GM12874 (cell line): Measurements from ENCODE around the gene GSS.

Experiments
- CTCF ChIP-seq: IDR thresholded peaks from 2 replicates; pipeline ENCODE4 v1.5.1; 2011; ENCODE audit warnings: low read depth, mild to moderate bottlenecking, control low read depth, low read length, moderate library complexity; ENCODE audit not compliant: insufficient read depth

The GSS gene

GRCh38 chr20:34955231-34956040, at the start of gene GSS, which contains the start of gene MYH7B:
TSS of gene GSS (minus strand) at chr20:34955806. CDS start at chr20:34951852, 3,954 bp downstream.
TSS of gene MYH7B (plus strand) at chr20:34955868. CDS start at chr20:34978006, 22,138 bp downstream.
- peak; percentile 45 for TF ChIP-seq CTCF

DNA sequence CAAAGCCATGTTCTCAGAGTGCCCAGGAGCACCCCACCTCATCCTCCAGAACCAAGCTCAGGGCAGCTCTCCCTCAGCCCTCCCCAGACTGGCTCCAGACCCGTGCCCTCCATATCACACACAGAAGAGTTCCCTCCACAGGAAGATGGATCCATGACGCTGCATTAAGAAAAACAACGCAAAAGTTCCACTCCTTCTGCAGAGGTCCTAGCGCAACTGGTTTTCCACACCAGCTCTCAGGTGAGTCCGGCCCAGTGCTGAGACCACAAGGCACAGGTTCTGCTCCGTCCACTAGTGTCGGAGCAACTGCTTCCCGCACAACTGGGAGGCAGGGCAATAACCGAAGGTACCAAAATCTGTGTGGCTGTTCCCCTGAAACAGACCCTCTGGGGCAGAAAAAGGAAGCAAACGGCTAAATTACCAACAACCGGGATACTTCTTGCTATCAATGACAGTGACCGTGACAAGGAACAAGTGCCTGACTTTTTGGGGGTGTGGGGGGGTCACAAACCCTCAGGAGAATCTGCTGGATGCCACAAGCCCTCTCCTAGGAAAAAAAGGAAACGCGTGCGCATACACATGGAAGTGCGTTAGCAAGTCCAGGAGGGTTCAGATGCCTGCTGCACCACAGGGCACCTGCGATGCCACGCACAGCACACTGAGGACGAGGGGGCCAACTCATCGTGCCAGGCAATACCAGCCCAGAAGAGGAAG, 49.3 kb upstream of the GSS start:
- no peak for TF ChIP-seq CTCF

DNA sequence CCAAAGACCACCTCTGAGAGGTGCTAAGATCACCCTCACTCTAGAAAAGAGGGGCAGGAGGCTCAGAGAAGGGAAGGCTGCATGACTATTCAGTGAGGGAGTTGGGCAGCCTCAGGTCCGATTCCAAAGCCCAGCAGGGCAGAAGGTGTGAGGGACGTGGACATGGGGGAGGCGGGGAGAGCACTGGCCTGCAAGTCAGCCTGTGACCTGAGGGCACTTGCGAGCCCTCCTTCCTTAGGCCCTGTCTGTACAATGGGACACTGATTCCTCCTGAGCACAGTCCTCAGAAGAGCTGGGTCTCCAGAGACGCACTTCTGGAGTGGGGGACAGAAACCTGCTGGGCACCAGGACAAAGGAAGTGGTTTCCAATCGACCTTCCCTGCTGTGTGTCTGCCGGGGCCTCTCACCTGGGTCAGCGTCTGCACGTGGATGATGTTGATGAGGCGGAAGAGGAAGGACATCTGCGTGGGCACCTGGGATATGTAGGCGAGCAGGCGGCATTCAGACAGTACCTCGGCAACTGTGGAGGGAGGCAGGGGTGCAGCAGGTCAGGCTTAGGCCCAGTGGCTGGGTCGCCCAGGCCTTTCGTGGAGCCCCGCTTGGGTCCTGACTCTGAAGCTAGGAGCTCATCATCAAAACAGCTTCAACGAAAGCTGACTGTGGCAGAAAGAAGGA, 48.6 kb upstream of the GSS start:
- no peak for TF ChIP-seq CTCF

DNA sequence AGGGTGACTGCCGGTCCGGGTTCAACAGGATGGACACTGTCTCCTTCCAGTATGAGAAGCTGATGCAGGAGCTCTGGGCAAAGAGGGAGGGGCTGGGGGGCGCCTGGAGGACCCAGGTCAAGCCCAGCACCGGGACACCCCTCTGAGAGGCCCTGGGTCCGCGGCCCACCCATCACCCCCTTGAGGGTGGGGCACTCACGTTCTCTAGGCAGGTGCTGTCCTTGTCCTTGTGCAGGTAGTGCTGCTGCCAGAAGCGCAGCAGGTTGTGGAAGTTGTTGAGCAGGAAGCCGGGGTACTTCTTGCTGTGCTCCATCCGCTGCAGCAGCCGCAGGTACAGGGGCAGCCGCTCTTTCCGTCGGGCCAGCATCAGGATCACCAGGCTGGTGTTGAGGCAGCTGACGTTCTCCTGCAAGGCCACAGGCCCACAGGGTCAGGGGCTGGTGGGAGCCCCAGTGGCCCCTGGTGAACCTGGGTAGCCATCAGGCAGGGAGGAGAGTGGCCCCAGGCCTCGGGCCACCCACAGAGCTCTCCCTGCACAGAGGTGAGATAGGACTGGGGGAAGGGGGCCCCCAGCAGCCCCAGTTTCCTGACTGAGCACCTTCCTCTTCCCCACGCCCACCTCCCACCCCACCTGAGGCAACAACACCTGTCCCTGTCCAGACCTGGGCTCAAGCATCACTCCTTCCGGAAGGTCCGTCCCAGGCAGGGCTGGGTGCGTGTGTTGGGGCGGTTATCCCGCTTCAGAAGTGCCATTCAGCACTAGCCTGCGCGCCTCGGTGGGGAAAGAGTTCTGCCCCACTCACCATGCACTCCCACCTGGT, 47.8 kb upstream of the GSS start:
- TF ChIP-seq CTCF = no peak

DNA sequence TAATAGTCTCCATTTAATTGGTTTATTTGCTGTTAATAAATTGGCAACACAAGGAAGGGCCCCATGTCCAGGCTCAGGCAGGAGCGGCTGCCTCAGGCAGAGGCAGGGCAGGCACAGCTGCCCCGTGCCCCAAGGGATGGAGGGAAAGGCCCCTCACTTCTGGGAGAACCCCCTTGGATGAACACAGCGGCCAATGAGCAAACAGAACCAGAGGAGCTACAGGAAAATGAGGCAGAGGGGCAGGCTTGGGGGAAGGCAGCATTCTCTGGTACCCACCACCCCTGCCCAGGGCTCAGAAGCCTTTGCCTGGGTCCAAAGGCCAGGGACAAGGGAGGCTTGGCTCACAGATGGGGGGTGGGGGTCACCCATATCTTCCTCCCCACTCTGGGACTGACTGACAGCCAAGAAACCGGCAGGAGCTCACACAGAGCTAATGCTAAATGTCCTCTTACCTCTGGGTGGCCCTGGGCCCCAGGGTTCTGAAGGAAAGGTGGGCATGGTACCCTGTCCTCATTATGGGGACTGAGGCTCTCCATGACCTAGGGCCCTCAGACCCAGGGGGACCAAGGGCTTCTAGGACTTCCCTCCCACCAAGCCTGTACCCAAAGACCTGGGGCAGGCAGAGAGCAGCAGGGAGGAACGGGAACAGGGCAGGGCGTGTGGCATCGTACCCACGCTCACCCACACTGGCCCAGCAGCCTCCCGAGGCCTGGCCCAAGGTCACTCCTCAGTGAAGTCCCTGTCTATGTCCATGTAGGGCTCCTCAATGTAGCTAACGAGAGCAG, 47.0 kb upstream of the GSS start:
- no peak for TF ChIP-seq CTCF

- 0 out of 2 replicates have a peak, but pooled peaks have one; percentile 25 for TF ChIP-seq CTCF
Measured at GRCh38 chr20:35001596-35002362, 46.2 kb upstream of the GSS start.
